H9 (cell line): Measurements from ENCODE around the gene UBIAD1. TPM values are rescaled to one million over a fixed set of nuclear protein-coding genes. Genes with fewer than 3 reads are reported as not detected.

Source experiments
- DNase-seq: peaks from one replicate; pipeline ENCODE4 v3.0.0-alpha.2; 2017
- H2AFZ ChIP-seq: one replicate; pipeline ENCODE4 v1.6.1; 2013; ENCODE audit warnings: mild to moderate bottlenecking, low read length, control low read depth, moderate library complexity
- H2AK5ac ChIP-seq: 2 replicates; pipeline ENCODE4 v1.6.1; 2013; ENCODE audit warnings: low read length, control low read depth, mixed read lengths; ENCODE audit not compliant: insufficient read length
- H2BK120ac ChIP-seq: one replicate; pipeline ENCODE4 v1.6.1; 2013; ENCODE audit warnings: low read depth, mild to moderate bottlenecking, low read length, control low read depth, inconsistent platforms; ENCODE audit not compliant: poor library complexity, severe bottlenecking
- H2BK12ac ChIP-seq: 2 replicates; pipeline ENCODE4 v1.6.1; 2013; ENCODE audit warnings: low read length, control low read depth, mixed read lengths, low read depth; ENCODE audit not compliant: insufficient read length
- H2BK15ac ChIP-seq: 2 replicates; pipeline ENCODE4 v1.6.1; 2013; ENCODE audit warnings: low read depth, low read length, control low read depth
- H2BK20ac ChIP-seq: one replicate; pipeline ENCODE4 v1.6.1; 2013; ENCODE audit warnings: low read depth, mild to moderate bottlenecking, low read length, control low read depth, inconsistent platforms; ENCODE audit not compliant: poor library complexity, severe bottlenecking
- H2BK5ac ChIP-seq: 2 replicates; pipeline ENCODE4 v1.6.1; 2013; ENCODE audit warnings: low read length, control low read depth, mixed read lengths; ENCODE audit not compliant: insufficient read length
- H3K14ac ChIP-seq: 2 replicates; pipeline ENCODE4 v1.6.1; 2013; ENCODE audit warnings: low read length, control low read depth; ENCODE audit not compliant: insufficient read depth
- H3K18ac ChIP-seq: 2 replicates; pipeline ENCODE4 v1.6.1; 2013; ENCODE audit warnings: low read depth, mild to moderate bottlenecking, mixed read lengths, low read length, control low read depth; ENCODE audit not compliant: insufficient read length
- H3K23ac ChIP-seq: 2 replicates; pipeline ENCODE4 v1.6.1; 2013; ENCODE audit warnings: low read length, control low read depth, mixed read lengths, low read depth; ENCODE audit not compliant: insufficient read length
- H3K23me2 ChIP-seq: 2 replicates; pipeline ENCODE4 v1.6.1; 2013; ENCODE audit warnings: low read depth, mild to moderate bottlenecking, mixed read lengths, low read length, control low read depth; ENCODE audit not compliant: insufficient read length, poor library complexity, severe bottlenecking
- H3K27ac ChIP-seq: 2 replicates; pipeline ENCODE4 v1.5.1; 2013; ENCODE audit warnings: low read length, control low read depth, mixed read lengths, low read depth; ENCODE audit not compliant: insufficient read length
- H3K27me3 ChIP-seq: 2 replicates; pipeline ENCODE4 v1.6.1; 2013; ENCODE audit warnings: low read length, control low read depth, inconsistent platforms; ENCODE audit not compliant: insufficient read depth
- H3K4ac ChIP-seq: 2 replicates; pipeline ENCODE4 v1.6.1; 2013; ENCODE audit warnings: low read depth, mild to moderate bottlenecking, control low read depth, inconsistent platforms, low read length, moderate library complexity
- H3K4me1 ChIP-seq: 2 replicates; pipeline ENCODE4 v1.6.1; 2013; ENCODE audit warnings: low read length, control low read depth, inconsistent platforms; ENCODE audit not compliant: insufficient read depth
- H3K4me2 ChIP-seq: 2 replicates; pipeline ENCODE4 v1.6.1; 2013; ENCODE audit warnings: low read length, control low read depth, mixed read lengths; ENCODE audit not compliant: insufficient read length, insufficient read depth
- H3K56ac ChIP-seq: 2 replicates; pipeline ENCODE4 v1.6.1; 2013; ENCODE audit warnings: low read depth, mild to moderate bottlenecking, mixed read lengths, low read length, control low read depth; ENCODE audit not compliant: insufficient read length
- H3K79me1 ChIP-seq: 2 replicates; pipeline ENCODE4 v1.6.1; 2013; ENCODE audit warnings: low read depth, mild to moderate bottlenecking, moderate library complexity, low read length, control low read depth, inconsistent platforms; ENCODE audit not compliant: insufficient read depth, poor library complexity, severe bottlenecking
- H3K79me2 ChIP-seq: 2 replicates; pipeline ENCODE4 v1.6.1; 2013; ENCODE audit warnings: low read length, control low read depth, inconsistent platforms; ENCODE audit not compliant: insufficient read depth
- H3K9ac ChIP-seq: 2 replicates; pipeline ENCODE4 v1.6.1; 2013; ENCODE audit warnings: low read length, control low read depth, mixed read lengths; ENCODE audit not compliant: insufficient read length; ENCODE audit errors: extremely low read depth
- H3K9me3 ChIP-seq: one replicate; pipeline ENCODE4 v1.6.1; 2013; ENCODE audit warnings: low read depth, low read length, inconsistent platforms; ENCODE audit not compliant: control insufficient read depth
- H3T11ph ChIP-seq: one replicate; pipeline ENCODE4 v1.6.1; 2013; ENCODE audit warnings: mild to moderate bottlenecking, low read length, control low read depth, inconsistent platforms
- H4K20me1 ChIP-seq: one replicate; pipeline ENCODE4 v1.6.1; 2013; ENCODE audit not compliant: control insufficient read depth, insufficient read length, insufficient read depth
- H4K5ac ChIP-seq: 2 replicates; pipeline ENCODE4 v1.6.1; 2013; ENCODE audit warnings: low read depth, mild to moderate bottlenecking, mixed read lengths, low read length, control low read depth; ENCODE audit not compliant: insufficient read length
- H4K8ac ChIP-seq: replicated peaks from 2 replicates; pipeline ENCODE4 v1.6.1; 2013; ENCODE audit warnings: low read length, control low read depth, mixed read lengths, low read depth; ENCODE audit not compliant: insufficient read length
- H4K91ac ChIP-seq: 2 replicates; pipeline ENCODE4 v1.6.1; 2013; ENCODE audit warnings: low read depth, mild to moderate bottlenecking, moderate library complexity, mixed read lengths, low read length, control low read depth; ENCODE audit not compliant: insufficient read length
- H3K27ac Mint-ChIP-seq, 3 experiments: 2 replicates in 2 of 3; 3 replicates in 1 of 3; pipeline ENCODE4 v1.8.0; 2020 to 2021; ENCODE audit warnings: mixed read lengths in 3 of 3, mild to moderate bottlenecking in 1 of 3, moderate library complexity in 1 of 3
- H3K27me3 Mint-ChIP-seq: 2 replicates; pipeline ENCODE4 v1.8.0; 2021; ENCODE audit warnings: low read depth, mild to moderate bottlenecking, moderate library complexity, mixed read lengths
- H3K36me3 Mint-ChIP-seq, 3 experiments: 2 replicates in 2 of 3; 3 replicates in 1 of 3; pipeline ENCODE4 v1.8.0; 2020 to 2021; ENCODE audit warnings: low read depth in 3 of 3, mixed read lengths in 3 of 3; ENCODE audit not compliant: insufficient read depth in 1 of 3
- H3K4me1 Mint-ChIP-seq, 2 experiments: 2 replicates each; pipeline ENCODE4 v1.8.0; 2020; ENCODE audit warnings: mixed read lengths in 2 of 2
- H3K4me3 Mint-ChIP-seq, 2 experiments: 2 replicates in 1 of 2; 3 replicates in 1 of 2; pipeline ENCODE4 v1.8.0; 2020 to 2021; ENCODE audit warnings: mild to moderate bottlenecking in 2 of 2, mixed read lengths in 2 of 2, moderate library complexity in 1 of 2
- H3K9me3 Mint-ChIP-seq, 2 experiments: 2 replicates in 1 of 2; 3 replicates in 1 of 2; pipeline ENCODE4 v1.8.0; 2020; ENCODE audit warnings: mild to moderate bottlenecking in 2 of 2, mixed read lengths in 2 of 2, moderate library complexity in 1 of 2
- CTCF ChIP-seq: fragments of 200-600 bp; sonication (generic); conservative IDR thresholded peaks from 3 replicates; pipeline ENCODE4 v1.8.0; 2021; ENCODE audit warnings: antibody characterized with exemption, mild to moderate bottlenecking
- WGBS: extraction: QIAGEN DNeasy Blood & Tissue Kit; methylation state at CpG from one replicate; pipeline ENCODE4 v1.1.7; 2013; ENCODE audit warnings: missing lambda C conversion rate, low lambda C conversion rate, mixed read lengths; ENCODE audit not compliant: insufficient read length; ENCODE audit errors: extremely low coverage; 5-methylcytosine and 5-hydroxymethylcytosine counted together
- total RNA-seq: library from RNA; stranded (reverse); gene quantifications from 2 replicates; pipeline ENCODE4 v1.2.1, GENCODE V29; 2021

Gene UBIAD1
- total RNA-seq, 1 experiment from 2014 or later, result 30.2 TPM

GRCh38 chr1:11252538-11252937 is 20.5 kb upstream of the UBIAD1 start:
- Histone ChIP-seq H2AK5ac (no peak overlapping the region), H2BK20ac (no peak overlapping the region), H3K4ac (no peak overlapping the region)

More at GRCh38 chr1:11252538-11252937, 20.5 kb upstream of the UBIAD1 start:
- Histone ChIP-seq H3T11ph (no peak overlapping the region), H3K4me1 (no peaks in the 10 kb centered on the region), H3K79me1 (no peaks in the 10 kb centered on the region), H4K20me1 (no peaks in the 10 kb centered on the region), H3K23ac (no peak overlapping the region), H4K5ac (no peak overlapping the region), H2BK120ac (no peak overlapping the region), H3K14ac (no peak overlapping the region), H2BK15ac (no peak overlapping the region), H3K27ac (no peak overlapping the region), H2BK12ac (no peak overlapping the region), H3K18ac (no peak overlapping the region), H2BK5ac (no peak overlapping the region), H3K23me2 (no peaks in the 10 kb centered on the region), H3K27me3 (no peaks in the 10 kb centered on the region), H3K9ac (no peak overlapping the region), H4K8ac (no peak overlapping the region), H3K9me3 (no peaks in the 10 kb centered on the region), H3K4me2 (no peak overlapping the region), H3K79me2 (no peaks in the 10 kb centered on the region), H2AFZ (no peak overlapping the region), H4K91ac (no peak overlapping the region), H3K56ac (no peak overlapping the region)
- Mint-ChIP-seq H3K27ac (no peak overlapping the region), H3K27me3 (no peaks in the 10 kb centered on the region), H3K4me3 (no peak overlapping the region), H3K36me3 (peaks cover 50 to 84% (median 67%) of the 10 kb centered on the region in 3 experiments), H3K4me1 (peaks cover 0 to 2% of the 10 kb centered on the region in 2 experiments; a peak in 1 of 4 replicates), H3K9me3 (peaks cover 6 to 7% of the 10 kb centered on the region in 2 experiments; a peak in 4 of 5 replicates)
- TF ChIP-seq CTCF, result no peak
- WGBS, result no CpG with 5 or more reads among the region's 8 CpGs
- no peak for DNase-seq
